C1 segment of cervical spinal cord (tissue), 14 donors: ENCODE measurements around the gene CDKAL1.
A peak's percentile ranks its signal among the peaks of the same experiment; 100 is the strongest.

Experiments used
- DNase-seq, 14 donors: peaks; one replicate each; lab custom pipeline; 2025; lab: John Stamatoyannopoulos, UW

CDKAL1 gene

DNA sequence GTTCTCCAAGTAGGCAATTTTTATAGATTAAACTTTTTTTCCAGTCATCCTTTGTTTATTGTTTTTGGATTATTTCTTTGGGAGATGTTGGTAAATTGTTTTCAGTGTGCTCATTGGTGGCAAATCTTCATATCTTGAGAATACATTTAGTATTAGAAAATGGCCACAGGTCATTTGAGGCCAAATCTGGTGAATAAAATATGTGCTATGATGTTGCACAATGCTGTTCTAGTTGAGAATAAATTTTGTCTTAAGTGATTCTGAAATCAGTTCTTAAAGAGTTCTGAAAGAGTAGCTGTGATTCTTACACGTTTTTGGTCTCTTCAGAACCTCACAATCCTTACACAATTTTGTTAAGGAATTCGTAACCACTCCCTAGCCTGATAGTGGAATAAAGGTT, 20.1 kb downstream of the CDKAL1 start:
- DNase-seq = no peak

- DNase-seq = no peak
Observed at GRCh38 chr6:20554817-20555216, 20.6 kb downstream of the CDKAL1 start.

DNA sequence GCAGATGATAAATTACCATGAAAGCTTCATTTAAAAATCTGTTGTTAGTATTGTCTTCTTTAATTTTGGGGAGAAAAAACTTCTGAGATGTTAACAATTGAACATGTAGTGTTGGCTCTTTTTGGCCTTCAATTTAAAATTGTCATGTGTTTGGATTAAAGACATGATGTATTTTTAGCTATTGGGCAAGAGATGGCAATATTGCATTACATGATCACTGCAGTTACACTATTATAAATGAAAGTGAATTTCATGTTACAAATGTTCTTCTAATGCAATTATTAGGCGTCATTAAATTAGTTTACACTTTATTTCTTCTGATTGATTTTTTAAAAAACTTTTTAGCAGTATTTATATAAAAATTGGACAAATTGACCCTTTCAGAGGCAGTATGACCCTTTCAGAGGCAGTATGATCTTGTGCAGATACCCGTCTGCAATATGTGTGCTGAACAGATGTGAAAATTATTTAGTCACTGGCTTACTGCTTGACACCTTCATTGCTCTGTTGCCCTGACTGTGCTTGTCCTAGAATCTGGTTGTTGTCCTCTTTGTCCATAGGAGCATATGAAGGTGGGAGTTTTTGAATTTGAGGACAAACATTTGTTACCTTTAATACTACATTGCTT, 25.8 kb downstream of the CDKAL1 start:
- no peak for DNase-seq

- DNase-seq = no peak
Observed at GRCh38 chr6:20563377-20563776, 29.1 kb downstream of the CDKAL1 start.

- DNase-seq = peak in 1 of 14 donors; percentile 11
Observed at GRCh38 chr6:20564269-20564668, 30.0 kb downstream of the CDKAL1 start.

- no peak for DNase-seq
Observed at GRCh38 chr6:20564777-20565176, 30.5 kb downstream of the CDKAL1 start.

DNA sequence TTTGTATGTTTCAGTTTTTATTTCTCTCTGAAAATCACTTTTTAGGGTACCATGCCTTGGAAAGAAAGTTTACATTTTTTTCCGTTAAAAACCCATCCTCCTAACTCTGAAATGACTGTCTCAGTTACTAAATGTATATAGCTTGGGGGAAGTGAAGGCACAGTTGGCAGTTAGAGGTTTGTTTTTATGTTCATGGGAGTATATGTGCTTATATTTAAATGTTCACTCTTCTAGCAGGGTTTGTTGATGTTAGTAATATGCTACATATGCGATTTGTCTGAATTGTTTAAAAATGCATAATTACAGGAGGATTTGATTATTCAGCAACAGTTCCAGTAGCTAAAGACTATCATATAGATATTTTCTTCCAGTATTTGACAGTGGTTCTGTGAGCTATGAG, 31.1 kb downstream of the CDKAL1 start:
- no peak for DNase-seq

DNA sequence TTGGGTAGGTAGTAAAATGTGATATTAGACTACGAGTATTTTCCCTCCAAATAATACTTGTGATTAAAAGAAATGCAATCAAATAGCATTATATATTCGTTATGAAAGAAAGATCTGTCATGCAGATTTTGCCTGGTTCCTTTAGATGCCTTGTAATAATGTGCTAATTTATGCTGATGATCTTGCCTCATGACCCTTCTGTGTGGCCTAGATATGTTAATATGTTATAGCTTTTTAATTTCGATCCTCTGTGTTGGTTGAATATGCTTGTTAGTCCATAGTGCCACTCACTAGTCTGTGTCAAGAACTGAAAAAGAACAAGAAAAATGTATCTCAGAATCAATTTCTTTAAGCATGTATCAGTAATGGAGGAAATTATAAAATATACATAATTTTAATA, 31.9 kb downstream of the CDKAL1 start:
- DNase-seq = no peak

DNA sequence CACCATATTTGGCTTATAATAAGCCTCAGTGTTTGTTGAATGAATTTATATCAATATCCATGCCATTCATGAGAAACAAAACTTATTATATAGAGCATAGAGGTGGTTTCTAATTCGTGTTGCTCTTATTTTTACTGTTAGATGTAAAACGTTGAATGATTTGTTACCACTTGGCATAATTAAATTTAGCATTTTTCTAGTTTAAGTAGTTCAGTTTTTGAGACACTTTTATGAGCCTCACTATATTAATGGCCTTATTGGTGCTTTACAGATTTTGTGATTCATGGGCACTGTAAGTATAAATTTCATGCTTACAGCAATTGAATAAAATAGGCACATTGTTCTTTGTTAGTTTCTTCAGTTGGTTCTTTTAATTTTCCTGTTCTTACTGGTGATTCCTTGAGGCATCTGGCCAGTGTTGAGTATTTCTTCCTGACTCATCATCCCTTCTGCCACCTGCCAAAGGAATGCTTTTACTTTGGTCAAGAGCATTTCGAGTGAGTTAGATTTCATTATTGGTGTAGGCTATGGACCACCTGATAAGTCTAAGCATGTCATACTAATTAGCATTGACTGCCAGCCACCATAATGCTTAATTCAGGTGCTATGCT, 34.8 kb downstream of the CDKAL1 start:
- no peak for DNase-seq

GRCh38 chr6:20571261-20571660, 37.0 kb downstream of the CDKAL1 start:
- DNase-seq = no peak

DNA sequence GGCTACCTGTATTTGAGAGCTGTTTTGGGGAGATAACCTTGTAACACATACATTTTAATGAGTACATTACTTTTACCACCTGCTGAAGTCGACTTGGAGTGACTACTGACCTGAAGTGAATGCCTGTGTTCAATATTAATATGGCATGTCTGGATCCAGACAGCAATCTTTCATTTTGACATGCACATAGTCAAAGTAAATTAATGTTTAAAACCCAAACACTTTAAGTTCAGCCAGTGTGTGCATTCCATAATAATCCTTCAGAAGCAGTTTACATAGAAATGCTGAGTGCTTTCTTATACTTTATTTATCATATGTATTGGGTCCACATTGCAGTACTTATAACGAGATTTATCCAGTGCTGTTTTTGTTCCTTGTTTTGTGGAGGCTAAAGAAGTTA, 38.0 kb downstream of the CDKAL1 start:
- no peak for DNase-seq

GRCh38 chr6:20572940-20573339, 38.7 kb downstream of the CDKAL1 start:
- DNase-seq = no peak

- DNase-seq = no peak
Observed at GRCh38 chr6:20574355-20574754, 40.1 kb downstream of the CDKAL1 start.

DNA sequence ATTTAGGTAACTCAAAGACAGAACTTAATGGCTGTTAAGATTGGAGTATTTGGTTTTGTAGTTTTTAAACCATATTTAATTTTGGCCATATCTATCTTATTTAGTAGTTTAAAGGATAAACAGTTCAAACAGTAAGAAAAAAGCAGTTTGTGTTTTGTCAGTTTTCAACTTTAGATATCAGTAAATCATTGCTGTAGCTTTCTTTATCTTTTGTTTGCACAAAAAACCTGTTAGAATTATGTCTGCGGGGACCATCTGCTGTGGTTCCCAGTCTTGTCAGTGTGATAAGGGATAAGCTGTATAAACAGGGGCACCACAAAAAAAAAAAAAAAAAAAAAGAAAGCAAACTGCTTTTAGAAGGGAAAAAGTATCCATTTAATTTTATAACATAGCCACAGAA, 40.9 kb downstream of the CDKAL1 start:
- no peak for DNase-seq

- no peak for DNase-seq
Observed at GRCh38 chr6:20575704-20576451, 41.6 kb downstream of the CDKAL1 start.

- no peak for DNase-seq
Observed at GRCh38 chr6:20577173-20577688, 43.0 kb downstream of the CDKAL1 start.

- no peak for DNase-seq
Observed at GRCh38 chr6:20581070-20581469, 46.8 kb downstream of the CDKAL1 start.

DNA sequence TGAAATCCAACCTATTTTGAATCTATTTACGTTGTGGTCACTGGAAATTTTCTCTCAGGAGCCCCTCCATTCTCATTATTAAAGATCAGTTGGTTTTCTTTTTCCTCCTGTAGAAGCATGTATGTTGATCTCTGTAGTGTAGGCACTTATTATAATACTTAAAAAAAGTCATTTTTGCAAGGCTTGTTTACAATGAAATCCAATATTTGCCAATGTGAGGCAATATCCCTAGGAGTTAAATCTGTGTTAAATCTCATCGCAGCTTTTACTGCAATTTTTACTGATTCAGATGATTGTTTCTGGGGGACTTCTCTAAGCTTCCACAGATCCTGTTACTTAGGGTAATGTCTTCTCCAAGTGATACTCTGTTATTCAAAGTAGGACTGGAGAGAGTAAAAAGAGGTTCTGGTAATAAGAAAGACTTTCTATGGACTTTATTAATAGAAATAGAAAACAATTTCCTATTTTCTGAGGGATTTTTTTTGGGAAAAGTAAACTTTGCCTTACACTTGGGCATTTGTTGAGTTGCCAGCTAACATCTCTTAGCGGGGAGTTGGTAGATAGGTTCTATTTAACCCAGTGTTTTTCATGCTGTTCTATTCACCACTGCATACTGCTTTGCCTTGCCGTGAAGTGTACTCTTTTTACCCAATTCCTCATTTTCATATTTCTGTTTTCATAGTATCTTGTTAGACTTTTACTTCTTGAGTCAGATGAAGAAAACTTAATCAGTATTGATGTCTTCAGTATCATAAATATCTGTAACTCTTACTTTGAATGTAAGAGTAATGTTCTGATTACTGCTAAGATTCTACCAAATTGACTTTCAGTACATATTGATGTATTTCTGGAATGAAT, 48.6 kb downstream of the CDKAL1 start:
- no peak for DNase-seq

- no peak for DNase-seq
Observed at GRCh38 chr6:20583444-20583800, 49.2 kb downstream of the CDKAL1 start.

DNA sequence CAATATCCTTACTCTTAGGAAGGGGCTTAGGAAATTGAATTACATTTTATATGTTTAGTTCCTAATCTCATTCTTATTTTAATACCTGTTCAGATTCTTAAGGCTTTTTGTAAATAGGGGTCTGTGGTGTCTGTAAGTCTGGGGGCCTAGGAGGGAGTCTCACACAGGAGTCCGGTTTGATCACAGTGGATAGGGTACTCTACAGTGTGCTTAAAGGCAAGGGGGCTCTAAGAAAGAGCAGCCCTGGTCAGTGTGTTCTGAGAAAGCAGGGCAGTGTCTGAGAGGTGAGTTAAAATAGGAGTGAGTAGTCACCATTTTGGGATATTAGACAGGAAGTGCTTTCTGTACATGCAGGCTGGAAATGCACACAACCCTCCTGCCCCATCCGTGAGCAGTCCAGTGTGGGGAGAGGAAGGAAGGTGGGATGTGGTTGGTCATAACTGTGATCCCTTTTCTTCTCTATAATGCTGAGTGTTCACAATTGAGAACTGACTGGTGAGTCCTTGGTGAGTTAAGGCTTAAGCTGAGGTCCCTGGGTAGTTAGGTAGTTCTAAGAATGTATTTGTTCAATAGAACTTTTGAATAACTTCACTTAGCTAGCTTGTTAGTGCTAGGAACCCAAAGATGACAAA, 50.0 kb downstream of the CDKAL1 start:
- no peak for DNase-seq

DNA sequence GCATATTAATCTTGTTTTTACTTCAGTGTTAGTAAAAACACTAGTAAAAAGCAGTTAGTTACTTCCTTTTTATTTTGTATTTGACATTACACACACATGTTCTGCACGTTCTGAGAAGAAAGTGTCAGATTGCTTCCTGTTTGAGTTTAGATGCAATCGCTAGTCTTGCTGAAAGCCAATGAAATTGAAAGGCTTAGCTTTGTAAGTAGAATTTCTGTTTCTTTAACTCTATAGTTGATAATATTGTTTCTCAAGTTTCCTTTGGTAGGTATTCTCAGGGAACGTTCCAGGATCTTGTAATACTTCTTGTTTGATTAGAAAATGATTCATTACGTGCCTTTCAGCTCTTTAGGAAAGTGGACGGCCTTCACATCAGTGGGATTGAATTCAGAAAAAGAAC, 55.0 kb downstream of the CDKAL1 start:
- DNase-seq = no peak
